C4-2B (cell line): Measurements from ENCODE around the gene CDRT15L2.

Source experiments
- ZFX ChIP-seq: fragments of 450-650 bp; IDR thresholded peaks from 2 replicates; pipeline ENCODE4 v1.6.1; 2017
- TF ChIP-seq, protein P1 (sequence below): fragments of 450-650 bp; conservative IDR thresholded peaks from 2 replicates; pipeline ENCODE4 v1.5.1; 2017; ENCODE audit warnings: mild to moderate bottlenecking

DNA sequence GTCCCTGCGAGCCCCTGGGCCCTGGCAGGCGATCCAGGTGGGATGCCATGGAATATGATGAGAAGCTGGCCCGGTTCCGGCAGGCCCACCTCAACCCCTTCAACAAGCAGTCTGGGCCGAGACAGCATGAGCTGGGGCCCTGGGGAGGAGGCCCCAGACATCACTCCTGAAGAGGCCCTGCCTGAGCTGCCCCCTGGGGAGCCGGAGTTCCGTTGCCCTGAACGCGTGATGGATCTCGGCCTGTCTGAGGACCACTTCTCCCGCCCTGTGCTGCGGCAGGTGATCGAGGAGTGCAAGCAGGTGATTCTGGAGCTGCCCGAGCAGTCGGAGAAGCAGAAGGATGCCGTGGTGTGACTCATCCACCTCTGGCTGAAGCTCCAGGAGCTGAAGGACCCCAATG, 33.1 kb downstream of the CDRT15L2 start:
- TF ChIP-seq, protein P1, sequence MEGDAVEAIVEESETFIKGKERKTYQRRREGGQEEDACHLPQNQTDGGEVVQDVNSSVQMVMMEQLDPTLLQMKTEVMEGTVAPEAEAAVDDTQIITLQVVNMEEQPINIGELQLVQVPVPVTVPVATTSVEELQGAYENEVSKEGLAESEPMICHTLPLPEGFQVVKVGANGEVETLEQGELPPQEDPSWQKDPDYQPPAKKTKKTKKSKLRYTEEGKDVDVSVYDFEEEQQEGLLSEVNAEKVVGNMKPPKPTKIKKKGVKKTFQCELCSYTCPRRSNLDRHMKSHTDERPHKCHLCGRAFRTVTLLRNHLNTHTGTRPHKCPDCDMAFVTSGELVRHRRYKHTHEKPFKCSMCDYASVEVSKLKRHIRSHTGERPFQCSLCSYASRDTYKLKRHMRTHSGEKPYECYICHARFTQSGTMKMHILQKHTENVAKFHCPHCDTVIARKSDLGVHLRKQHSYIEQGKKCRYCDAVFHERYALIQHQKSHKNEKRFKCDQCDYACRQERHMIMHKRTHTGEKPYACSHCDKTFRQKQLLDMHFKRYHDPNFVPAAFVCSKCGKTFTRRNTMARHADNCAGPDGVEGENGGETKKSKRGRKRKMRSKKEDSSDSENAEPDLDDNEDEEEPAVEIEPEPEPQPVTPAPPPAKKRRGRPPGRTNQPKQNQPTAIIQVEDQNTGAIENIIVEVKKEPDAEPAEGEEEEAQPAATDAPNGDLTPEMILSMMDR = no peak
- TF ChIP-seq ZFX = no peak
